ENCODE data around the gene SINHCAF.
"Not testable (repeated sequence)": the region's sequence is repeated elsewhere in the genome, so short reads cannot be mapped to it uniquely, and the experiment has no call there.

The SINHCAF gene, protein sequence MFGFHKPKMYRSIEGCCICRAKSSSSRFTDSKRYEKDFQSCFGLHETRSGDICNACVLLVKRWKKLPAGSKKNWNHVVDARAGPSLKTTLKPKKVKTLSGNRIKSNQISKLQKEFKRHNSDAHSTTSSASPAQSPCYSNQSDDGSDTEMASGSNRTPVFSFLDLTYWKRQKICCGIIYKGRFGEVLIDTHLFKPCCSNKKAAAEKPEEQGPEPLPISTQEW

DNA sequence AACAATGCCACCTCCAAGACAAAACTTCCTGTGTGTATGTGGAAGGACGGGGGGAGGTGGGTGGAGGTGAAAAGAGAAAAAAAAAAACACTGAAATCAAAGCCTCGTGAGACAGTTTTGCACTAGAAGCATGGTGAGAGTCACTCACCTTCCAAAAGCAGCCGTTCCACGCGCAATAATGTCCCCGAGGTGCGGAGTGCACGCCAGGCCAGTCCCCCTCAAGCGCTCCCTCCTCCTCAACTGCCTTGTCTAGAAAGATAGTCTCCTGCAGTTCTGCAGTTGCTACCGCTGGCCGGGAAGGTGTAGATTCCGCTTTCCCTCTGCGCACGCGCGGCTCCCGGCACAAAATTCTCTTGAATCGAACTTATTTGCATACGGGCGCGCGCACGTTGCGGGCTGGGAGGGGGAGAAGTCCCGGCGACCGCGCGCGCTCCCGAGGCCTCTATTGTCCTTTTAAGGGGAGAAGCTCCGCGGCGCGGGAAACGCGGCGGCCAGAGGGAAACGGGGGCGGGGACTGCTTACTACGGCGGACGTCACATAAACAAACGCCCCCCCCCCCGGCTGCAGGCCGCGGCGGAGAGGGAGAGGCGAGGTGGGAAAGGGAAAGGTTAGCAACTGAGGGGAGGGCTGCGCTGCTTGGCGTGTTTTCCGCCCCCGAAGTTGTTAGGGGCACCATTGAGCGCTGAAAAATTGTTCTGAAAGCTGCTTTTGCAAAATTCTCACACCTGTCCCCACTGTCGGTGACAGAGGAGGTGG, at the start of gene SINHCAF:
Gene SINHCAF (minus strand): TSS at position 274 of the 755 bp plus-strand sequence. CDS start 27,946 bp downstream, outside the sequence.
- FAIRE-seq (peak; percentile 91), DNase-seq (ENCODE audit: extremely low spot score, insufficient read length, low read depth) (peak; percentile 92)

DNA sequence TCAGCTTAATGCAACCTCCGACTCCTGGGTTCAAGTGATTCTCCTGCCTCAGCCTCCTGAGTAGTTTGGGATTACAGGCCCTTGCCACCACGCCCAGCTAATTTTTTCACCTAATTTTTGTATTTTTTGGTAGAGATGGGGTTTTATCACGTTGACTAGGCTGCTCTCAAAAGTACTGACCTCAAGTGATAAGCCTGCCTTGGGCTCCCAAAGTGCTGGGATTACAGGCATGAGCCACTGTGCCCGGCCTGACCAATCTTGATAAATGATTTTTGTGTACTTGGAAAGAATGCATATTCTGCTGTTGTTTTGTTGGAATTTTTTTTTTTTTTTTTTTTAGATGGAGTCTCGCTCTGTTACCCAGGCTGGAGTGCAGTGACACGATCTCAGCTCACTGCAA, 49.5 kb upstream of the SINHCAF start:
- not testable (repeated sequence) for DNase-seq (ENCODE audit: extremely low spot score, insufficient read length, low read depth); FAIRE-seq

DNA sequence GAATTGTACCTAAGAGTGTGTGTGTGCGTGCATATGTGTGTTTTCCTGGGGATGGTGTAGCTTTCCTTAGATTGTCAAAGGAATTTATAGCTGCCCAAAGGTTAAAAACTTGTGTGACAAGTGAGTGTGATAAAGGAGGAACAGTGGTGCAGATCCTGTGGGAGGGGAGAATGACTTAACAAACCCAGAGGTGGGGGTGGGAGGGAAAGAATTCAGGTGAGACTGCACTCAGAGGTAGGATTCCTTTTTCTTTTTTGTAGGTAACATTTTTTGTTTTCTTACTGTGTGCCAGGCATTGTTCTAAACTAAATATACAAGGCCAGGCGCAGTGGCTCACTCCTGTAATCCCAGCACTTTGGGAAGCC, 45.3 kb upstream of the SINHCAF start:
- FAIRE-seq: no peak
- no peak for DNase-seq (ENCODE audit: extremely low spot score, insufficient read length, low read depth)

DNA sequence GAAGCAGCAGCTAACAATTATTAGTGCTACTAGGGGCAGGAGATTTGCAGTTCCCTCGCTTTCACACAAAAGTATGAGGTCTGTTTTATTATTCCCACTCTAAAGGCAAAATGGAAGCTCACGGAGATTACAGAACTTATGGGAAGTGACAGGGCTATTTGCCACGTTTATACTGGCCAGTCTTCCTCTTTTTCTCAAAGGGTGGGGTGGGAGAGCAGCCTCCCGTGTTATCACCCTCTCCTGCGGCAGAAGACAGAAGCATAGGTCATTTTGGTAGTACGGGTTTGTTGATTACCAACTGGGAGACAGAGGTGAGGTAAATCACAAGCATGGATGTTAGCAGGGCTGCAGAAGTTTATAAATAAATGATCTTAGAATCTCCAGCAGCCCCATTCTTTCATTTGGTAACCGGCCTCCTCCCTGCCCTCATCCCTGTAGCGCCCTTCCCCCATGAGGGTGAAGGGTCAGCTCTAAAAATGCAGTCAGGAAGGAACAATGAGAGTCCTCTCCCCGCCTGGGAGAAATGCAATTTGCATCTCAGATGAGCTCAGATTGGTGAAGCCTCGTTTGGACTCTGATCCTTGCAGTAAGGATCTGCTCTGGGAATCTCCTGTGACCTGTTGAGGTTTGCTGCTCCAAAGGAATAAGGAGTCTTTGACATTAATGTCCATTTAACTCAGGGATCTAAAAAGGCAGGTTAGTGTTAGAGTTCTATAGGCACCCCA, 44.7 kb upstream of the SINHCAF start:
- DNase-seq (ENCODE audit: extremely low spot score, insufficient read length, low read depth): no peak
- FAIRE-seq: no peak

DNA sequence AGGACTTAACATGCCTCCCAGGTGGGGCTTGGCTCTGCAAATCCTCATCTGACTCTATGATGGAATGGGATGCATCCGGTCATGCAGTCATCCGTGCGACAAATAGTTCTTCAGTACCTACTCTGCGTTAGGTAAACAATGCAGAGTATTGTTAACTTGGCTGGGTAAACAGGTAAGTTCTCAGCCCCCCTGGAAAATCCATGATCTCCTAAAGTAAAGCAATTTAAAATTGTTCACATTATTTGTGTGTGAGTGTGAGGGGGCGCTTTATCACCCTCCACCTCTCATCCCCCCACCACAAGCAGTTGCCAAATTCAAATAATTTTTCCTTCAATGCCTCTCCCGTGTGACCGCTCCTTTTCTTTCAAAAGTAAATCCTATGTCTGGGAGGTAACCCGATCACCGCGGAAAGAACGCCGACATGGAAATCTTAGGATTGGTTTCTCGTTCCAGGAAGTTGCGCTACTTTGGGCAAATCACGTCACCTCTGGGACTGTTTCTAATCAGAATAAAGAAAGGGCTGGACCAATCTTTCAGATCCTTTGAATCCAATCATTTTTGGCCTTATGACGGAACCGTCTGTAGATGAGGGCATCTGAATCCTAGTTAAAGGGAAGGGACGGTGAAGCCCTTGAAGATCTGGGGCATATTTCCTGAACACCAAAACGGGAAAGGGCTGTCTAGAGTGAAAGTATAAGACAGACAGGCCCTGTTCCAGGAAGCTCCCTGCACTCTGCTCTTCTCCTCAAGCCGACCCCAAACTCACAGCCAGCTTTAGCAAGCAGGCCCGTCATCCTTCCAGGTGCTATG, 44.0 kb upstream of the SINHCAF start:
- DNase-seq (ENCODE audit: extremely low spot score, insufficient read length, low read depth): no peak
- FAIRE-seq: no peak

DNA sequence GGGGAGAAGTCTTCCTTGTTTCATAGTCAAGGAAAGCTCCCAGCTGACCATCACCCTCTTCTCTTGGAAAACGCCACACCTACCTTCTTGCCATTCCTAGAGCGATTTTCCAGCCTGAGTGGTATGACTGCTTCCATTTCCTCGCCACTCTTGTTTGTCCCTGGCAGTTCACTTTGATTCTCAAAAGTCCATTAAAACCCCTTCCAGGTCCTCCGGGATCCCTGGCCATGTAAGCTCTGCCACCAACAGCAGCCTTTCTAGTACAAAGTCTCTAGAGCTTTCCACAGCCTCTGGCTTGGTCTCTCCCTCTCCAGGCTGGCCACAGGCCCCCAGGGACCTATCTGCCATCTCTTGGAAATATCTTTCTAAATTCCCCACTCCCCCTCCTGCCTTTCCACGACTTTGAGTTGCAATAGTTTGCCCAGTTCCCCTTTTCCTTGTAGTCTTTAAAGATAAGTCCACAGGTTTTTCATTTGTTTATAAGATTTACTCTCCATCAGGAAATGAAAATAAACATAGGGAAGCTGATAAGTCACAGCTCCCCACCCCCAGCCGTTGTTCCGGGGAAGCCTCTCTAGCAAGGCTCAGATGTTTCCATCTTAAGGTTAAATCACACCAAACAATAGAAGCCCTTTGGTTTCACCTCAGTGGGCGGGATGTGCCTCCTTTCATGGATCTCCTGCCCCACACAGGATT, 42.9 kb upstream of the SINHCAF start:
- DNase-seq (ENCODE audit: extremely low spot score, insufficient read length, low read depth) (no peak), FAIRE-seq (no peak)

DNA sequence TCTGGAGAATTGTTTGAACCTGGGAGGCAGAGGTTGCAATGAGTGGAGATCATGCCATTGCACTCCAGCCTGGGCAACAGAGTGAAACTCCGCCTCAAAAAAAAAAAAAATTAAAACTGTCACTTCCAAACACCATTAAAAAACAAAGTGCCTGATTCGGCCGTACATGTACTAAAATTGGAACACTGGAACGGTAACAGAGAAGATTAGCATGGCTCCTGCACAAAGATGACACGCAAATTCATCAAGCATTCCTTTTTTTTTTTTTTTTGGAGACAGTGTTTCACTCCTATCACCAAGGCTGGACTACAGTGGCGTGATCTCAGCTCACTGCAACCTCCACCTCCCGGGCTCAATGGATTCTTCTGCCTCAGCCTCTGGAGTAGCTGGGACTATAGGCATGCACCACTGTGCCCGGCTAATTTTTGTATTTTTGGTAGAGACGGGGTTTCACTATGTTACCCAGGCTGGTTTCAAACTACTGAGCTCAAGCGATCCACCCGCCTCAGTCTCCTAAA, 40.2 kb upstream of the SINHCAF start:
- DNase-seq (ENCODE audit: extremely low spot score, insufficient read length, low read depth): no peak
- no peak for FAIRE-seq

DNA sequence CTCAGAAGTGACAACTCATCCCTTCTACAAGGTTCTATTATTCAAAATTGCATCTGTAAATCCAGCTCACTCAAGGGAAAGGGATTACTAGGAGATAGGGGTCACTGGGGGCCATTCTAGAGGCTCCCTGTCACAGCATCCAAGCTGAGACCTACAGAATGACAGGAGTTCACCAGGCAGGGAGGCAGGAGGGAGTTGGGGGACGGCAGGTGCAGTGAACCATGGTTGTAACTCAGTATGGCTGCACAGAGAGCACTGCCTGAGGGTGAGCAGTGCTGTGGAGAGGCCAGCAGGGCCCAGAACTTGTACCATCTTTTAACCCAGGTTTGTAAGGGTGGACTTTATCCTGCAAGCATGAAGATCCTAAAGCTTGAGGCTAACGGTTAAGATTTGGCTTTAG, 37.9 kb upstream of the SINHCAF start:
- FAIRE-seq: no peak
- DNase-seq (ENCODE audit: extremely low spot score, insufficient read length, low read depth): no peak

DNA sequence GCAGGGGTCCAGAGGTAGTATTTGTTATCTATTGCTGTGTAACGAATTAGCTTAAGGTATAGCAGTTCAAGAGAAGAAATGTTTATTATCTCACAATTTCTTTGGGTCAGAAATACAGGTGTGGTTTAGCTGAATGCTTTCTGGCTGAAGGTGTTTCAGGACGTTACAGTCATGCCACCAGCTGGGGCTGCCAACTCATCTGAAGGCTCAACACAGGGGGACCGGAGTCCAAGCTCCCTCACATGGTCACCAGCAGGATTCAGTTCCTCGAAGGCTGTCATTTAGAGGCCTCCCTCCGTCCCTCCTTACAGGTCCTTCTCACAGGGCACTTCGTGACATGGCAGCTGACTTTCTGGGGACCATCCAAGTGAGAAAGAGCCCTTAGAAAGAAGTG, 37.5 kb upstream of the SINHCAF start:
- FAIRE-seq: no peak
- no peak for DNase-seq (ENCODE audit: extremely low spot score, insufficient read length, low read depth)

DNA sequence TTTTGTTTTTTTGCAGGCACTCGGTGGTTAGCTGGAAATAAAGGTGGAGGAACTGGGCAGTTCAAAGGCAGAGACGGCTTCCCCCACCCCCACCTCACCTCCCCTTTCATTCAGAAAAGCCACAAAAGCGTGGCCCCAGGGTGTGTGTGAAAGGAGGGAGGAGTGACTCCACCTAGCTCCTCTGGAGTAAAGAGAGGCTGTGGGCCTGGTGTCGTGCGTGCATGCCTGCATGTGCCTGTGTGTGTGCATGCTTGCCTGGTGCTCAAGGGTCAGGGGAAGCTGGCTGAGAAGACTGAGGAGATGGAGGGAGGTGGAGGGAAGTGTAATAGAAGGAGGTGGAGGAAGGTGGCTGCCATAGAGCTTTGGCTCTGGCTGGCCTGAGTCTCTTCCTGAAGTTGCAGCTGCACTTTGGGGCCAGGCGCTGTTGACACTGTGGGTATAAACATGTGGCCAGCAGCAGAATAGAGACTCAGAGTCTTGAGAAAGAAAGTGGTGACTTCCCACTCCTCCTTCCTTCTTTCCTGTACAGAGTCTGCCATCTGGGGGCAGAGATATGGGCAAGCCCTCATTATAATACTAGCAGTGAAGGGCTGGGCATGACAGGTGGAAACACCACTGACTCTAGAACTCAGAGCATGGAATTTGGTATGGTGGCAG, 36.9 kb upstream of the SINHCAF start:
- DNase-seq (ENCODE audit: extremely low spot score, insufficient read length, low read depth): no peak
- FAIRE-seq: peak; percentile 68

DNA sequence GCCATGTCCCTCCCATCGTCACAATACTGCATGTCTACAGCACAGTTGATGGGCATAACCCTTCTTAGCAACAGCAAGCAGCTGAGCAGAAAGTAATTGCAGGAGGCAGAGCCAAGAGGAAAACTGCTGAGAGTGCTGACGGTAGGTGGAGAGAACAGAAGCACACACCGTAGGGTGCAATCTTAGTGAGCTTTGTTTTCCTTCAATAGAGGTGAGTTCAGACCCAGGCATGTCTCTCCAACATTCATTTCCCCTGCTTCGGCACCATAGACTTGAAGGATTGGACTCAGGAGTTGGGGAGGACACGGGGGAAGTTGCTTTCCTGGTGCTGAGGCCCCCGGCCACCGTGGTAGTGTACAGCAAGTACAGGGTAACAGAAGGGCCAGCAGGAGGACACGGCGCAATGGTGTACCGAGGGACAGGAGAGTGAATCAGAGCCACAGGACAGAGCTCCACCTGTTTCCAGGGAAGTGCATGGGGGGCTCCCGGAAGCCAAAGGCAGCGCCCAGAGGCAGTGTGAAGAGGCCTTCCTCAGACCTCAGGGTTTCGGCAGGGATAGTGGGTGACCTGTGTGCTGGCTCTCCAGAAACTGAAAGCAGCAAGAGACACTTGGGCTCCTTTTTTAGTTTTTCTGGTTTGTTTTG, 36.3 kb upstream of the SINHCAF start:
- peak; percentile 70 for FAIRE-seq
- DNase-seq (ENCODE audit: extremely low spot score, insufficient read length, low read depth): no peak

DNA sequence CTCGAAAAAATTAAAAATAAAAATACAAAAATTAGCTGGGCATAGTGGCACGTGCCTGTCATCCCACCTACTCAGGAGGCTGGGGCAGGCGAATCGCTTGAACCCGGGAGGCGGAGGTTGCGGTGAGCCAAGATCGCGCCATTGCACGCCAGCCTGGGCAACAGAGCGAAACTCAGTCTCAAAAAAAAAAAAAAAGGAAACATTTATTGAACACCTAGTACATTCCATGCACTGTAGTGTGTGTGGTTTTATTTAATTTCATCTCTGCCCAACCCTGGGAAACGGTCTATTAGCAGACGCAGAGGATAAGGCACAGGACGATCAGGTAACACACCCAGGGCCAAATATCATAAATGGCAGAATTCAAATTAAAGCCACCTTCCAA, 35.8 kb upstream of the SINHCAF start:
- no peak for DNase-seq (ENCODE audit: extremely low spot score, insufficient read length, low read depth)
- no peak for FAIRE-seq

DNA sequence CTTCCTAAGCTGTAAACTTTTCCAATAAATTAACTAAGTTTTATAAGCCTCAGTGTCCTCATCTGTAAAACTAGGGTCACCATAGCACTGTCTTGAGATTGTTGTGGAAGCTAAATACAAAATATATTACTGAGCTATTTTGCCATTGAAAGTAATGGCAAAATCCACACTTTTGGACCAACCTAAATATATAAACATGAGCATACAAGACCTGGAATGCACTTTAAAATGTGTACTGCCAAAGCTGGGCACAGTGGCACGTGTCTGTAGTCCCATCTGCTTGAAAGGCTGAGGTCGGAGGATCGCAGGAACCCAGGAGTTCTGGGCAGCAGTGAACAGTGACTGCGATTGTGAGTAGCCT, 29.8 kb upstream of the SINHCAF start:
- FAIRE-seq (no peak), DNase-seq (ENCODE audit: extremely low spot score, insufficient read length, low read depth) (no peak)

DNA sequence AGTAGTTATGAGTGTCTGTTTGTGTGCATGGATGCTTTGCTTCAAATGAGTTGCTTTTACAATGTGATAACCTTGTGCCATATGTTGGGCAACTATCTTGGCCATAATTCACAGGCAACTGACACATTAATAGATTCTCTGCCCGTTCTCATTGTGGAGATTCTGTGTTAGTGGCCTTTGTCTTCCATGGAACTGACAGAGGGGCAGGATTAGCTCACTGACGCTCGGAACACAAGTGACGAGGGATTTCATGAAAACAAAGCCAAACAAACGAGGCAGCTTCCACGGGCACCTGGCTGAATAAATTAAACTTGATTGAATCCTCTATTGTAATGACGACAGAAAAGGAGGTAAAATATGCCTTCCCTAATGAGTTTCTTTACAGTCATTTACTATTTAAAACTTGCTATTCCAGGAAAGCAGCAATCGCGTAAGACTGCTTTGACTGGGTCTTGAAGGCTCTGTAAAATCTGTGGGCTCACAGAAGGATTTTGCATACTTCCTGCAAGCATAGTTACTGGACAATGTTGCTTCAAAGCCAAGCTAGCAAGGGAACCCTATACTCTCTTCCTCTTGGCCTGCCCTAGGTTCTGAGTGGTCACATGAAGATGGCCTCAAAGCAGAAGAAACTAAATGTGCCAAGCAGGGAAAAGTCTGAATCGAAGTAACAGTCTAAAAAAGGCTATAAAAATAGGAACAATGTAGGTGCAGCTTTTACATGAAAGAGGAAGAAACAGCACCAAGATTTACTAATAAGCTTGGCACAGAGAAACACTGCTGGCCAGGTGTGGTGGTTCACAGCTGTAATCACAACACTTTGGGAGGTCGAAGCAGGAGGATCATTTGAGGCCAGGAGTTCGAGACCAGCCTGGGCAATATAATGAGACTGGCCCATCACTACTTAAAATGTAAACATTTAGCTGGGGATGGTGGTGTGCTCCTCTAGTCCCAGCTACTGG, 28.1 kb upstream of the SINHCAF start:
- FAIRE-seq (no peak), DNase-seq (ENCODE audit: extremely low spot score, insufficient read length, low read depth) (no peak)

DNA sequence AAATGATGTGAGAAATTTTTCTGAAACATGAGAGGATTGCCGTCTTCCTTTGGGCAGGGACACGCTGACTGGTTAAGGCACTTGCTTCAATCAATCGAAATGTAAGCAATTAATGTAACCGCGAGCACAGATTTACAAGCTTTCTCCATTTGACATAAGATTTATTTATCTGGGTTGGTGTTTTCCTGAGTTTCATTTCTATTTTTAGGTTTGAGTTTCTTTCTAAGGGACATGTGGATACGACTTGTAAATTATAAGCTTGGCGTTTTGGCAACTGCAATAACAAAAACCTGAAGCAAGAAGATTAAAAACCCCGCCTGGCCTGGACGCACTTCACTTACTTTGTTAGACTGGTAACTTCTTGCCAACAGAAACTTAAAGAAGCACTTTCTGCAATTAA, 20.3 kb upstream of the SINHCAF start:
- DNase-seq (ENCODE audit: extremely low spot score, insufficient read length, low read depth) (no peak), FAIRE-seq (no peak)

DNA sequence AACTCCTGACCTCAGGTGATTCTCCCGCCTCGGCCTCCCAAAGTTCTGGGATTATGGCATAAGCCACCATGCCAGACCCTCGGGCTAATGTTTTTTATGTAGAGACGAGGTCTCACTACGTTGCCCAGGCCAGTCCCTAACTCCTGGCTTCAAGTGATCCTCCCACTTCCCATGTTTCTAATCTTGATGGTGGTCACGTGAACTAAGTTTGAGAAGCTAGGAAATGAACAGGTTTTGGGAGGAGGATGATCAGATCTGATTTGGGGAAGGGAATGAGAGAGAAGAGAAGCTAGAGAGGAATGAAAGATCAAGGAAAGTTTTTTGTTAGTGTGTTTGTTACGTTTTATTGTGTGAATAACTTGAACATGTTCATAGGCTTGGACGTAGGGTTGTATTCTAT, 17.2 kb upstream of the SINHCAF start:
- FAIRE-seq (no peak), DNase-seq (ENCODE audit: extremely low spot score, insufficient read length, low read depth) (no peak)

DNA sequence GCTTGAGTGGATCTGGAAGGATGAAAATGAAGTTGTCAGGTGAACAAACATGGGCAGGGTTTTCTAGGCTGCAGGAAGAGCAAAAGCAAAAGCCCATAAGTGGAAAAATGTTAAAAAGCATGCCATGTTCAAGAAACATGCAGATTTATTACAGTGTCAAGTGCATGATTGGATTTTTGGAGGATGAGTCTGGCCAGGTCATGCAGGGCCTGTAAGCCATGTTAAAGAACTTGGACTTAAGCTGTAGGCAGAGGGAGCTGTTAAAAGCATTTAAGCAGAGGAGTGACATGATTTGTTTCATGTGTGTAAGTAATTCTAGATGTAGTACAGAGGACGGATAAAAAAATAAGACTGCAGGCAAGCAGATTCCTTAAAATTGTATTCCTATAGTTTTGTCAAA, 16.3 kb upstream of the SINHCAF start:
- no peak for DNase-seq (ENCODE audit: extremely low spot score, insufficient read length, low read depth)
- no peak for FAIRE-seq
